COR-L47 (cell line): Measurements from ENCODE around the gene TMEM253.

ENCODE experiments used
- DNase-seq: peaks from one replicate; lab custom pipeline; 2025; lab: John Stamatoyannopoulos, UW

Gene TMEM253

GRCh38 chr14:21071225-21072030 lies 29.4 kb upstream of the TMEM253 start:
- DNase-seq = peak; percentile 87

- DNase-seq = no peak
Observed at GRCh38 chr14:21072031-21072473, 28.8 kb upstream of the TMEM253 start.

- DNase-seq = no peak
Observed at GRCh38 chr14:21072781-21073339, 28.0 kb upstream of the TMEM253 start.

- no peak for DNase-seq
Observed at GRCh38 chr14:21073921-21074320, 26.9 kb upstream of the TMEM253 start.

GRCh38 chr14:21074398-21075272 lies 26.2 kb upstream of the TMEM253 start:
- DNase-seq = no peak

GRCh38 chr14:21075719-21076437 lies 25.0 kb upstream of the TMEM253 start:
- no peak for DNase-seq

- no peak for DNase-seq
Observed at GRCh38 chr14:21077672-21078071, 23.2 kb upstream of the TMEM253 start.

GRCh38 chr14:21078287-21078686 lies 22.6 kb upstream of the TMEM253 start:
- DNase-seq = no peak

- DNase-seq = no peak
Observed at GRCh38 chr14:21078726-21079125, 22.1 kb upstream of the TMEM253 start.

- no peak for DNase-seq
Observed at GRCh38 chr14:21081521-21082142, 19.2 kb upstream of the TMEM253 start.

GRCh38 chr14:21083565-21084325 lies 17.1 kb upstream of the TMEM253 start:
- DNase-seq = no peak

GRCh38 chr14:21084396-21084795 lies 16.5 kb upstream of the TMEM253 start:
- DNase-seq = no peak

- no peak for DNase-seq
Observed at GRCh38 chr14:21084998-21085853, 15.6 kb upstream of the TMEM253 start.

- no peak for DNase-seq
Observed at GRCh38 chr14:21086908-21087293, 14.0 kb upstream of the TMEM253 start.

- DNase-seq = peak; percentile 88
Observed at GRCh38 chr14:21087294-21088091, 13.4 kb upstream of the TMEM253 start.

GRCh38 chr14:21088687-21089086 lies 12.2 kb upstream of the TMEM253 start:
- DNase-seq = no peak

GRCh38 chr14:21089271-21089670 lies 11.6 kb upstream of the TMEM253 start:
- no peak for DNase-seq

- no peak for DNase-seq
Observed at GRCh38 chr14:21089877-21090193, 11.0 kb upstream of the TMEM253 start.
